ENCODE measurements around the gene SUPT5H. TPM values are rescaled to one million over a fixed set of nuclear protein-coding genes. Genes with fewer than 3 reads are reported as not detected.

Gene SUPT5H
- total and polyA plus RNA-seq, 4 donors, result 55.1 to 127 (median 87.9) TPM

DNA sequence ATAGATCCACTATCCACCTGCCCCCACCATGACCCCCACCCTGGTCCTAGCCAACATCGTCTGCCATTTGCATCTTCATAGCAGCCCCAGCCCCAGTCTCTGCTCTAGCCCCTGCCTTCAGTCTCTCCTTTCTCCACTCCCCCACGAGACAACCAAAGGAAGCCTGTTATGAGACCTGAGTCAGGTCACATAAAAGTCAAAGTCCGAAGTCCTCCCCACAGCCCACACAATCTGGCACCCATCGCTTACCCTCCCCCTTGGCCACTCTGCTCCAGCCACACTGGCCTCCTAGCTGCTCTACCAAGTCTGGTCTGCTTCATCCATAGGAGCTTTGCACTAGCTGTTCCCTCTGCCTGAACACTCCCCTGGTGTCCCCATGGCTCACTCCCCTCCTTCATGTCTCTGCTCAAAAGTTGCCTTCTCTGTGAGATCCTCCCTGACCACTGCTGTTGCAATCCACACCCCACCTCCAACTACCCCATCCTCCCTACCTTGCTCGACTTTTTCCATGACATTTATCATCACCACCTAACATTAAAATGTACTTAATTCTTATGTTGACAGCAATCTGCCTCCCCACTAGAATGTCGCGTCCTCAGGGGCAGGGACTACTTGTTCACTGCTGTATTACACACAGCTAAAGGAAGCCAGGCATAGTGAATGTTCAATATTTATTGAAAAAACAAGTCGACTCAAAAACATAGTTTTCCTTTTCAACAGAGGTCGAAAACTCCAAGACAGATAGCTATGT, 34.1 kb upstream of the SUPT5H start:
- Histone ChIP-seq H3K36me3 (ENCODE audit: control insufficient read depth in 4 of 4, insufficient read depth in 4 of 4, low read length in 4 of 4) (peaks cover 3 to 24% (median 9%) of the 10 kb centered on the region in 4 donors), H3K9me3 (ENCODE audit: control insufficient read depth in 4 of 4, insufficient read depth in 3 of 4, low read length in 3 of 4) (no peaks in the 10 kb centered on the region), H3K27me3 (ENCODE audit: control insufficient read depth in 3 of 3, insufficient read depth in 3 of 3, low read length in 2 of 3) (no peaks in the 10 kb centered on the region), H3K9ac (ENCODE audit: insufficient read depth in 1 of 2, low read length in 2 of 2) (peak overlapping the region in 1 of 2 donors; percentile 83), H3K4me3 (no peak overlapping the region), H3K27ac (ENCODE audit: low read depth in 1 of 2, low read length in 1 of 2) (peak overlapping the region; percentile 97 to 100), H3K4me1 (ENCODE audit: control insufficient read depth in 5 of 5, insufficient read depth in 5 of 5, low read length in 5 of 5) (peaks cover 0 to 59% (median 16%) of the 10 kb centered on the region in 5 donors)
- no peak for TF ChIP-seq CTCF (IDR thresholded peaks at IDR 0.05; ENCODE audit: control extremely low read depth, extremely low read depth)
- ATAC-seq (ENCODE audit: insufficient read depth, low FRiP score) (no peak), DNase-seq (no peak)
- WGBS, 2 donors, result 17 to 28% methylated on average over 9 of the region's 9 CpGs

- ATAC-seq (ENCODE audit: insufficient read depth, low FRiP score) (peak; percentile 14), DNase-seq (peak; percentile 91 to 96 (median 92))
- peak overlapping the region in 1 of 2 donors; percentile 83 for H3K9ac ChIP-seq (ENCODE audit: insufficient read depth in 1 of 2, low read length in 2 of 2)
- H3K27me3 ChIP-seq (ENCODE audit: control insufficient read depth in 3 of 3, insufficient read depth in 3 of 3, low read length in 2 of 3), result no peaks in the 10 kb centered on the region
- H3K9me3 ChIP-seq (ENCODE audit: control insufficient read depth in 4 of 4, insufficient read depth in 3 of 4, low read length in 3 of 4), result no peaks in the 10 kb centered on the region
- WGBS, 2 donors, result 0% methylated on average over 7 of the region's 7 CpGs
- peak; percentile 84 for TF ChIP-seq CTCF (IDR thresholded peaks at IDR 0.05; ENCODE audit: control extremely low read depth, extremely low read depth)
- H3K4me1 ChIP-seq (ENCODE audit: control insufficient read depth in 5 of 5, insufficient read depth in 5 of 5, low read length in 5 of 5), result peaks cover 0 to 61% (median 14%) of the 10 kb centered on the region in 5 donors
- no peak overlapping the region for H3K4me3 ChIP-seq
- peaks cover 3 to 24% (median 11%) of the 10 kb centered on the region in 4 donors for H3K36me3 ChIP-seq (ENCODE audit: control insufficient read depth in 4 of 4, insufficient read depth in 4 of 4, low read length in 4 of 4)
- H3K27ac ChIP-seq (ENCODE audit: low read depth in 1 of 2, low read length in 1 of 2), result peak overlapping the region; percentile 40 to 97
Observed at GRCh38 chr19:39411832-39412099, 33.6 kb upstream of the SUPT5H start.

- WGBS, 2 donors, result 0% methylated on average over 59 to 60 of the region's 60 CpGs
Observed at GRCh38 chr19:39412100-39412866, 33.1 kb upstream of the SUPT5H start, which contains the start of gene PLEKHG2. Gene PLEKHG2, plus strand, starts transcription at chr19:39412669. Its CDS starts 1,418 bp downstream, at chr19:39414087.

More at GRCh38 chr19:39412100-39412866, 33.1 kb upstream of the SUPT5H start, which contains the start of gene PLEKHG2:
- ATAC-seq (ENCODE audit: insufficient read depth, low FRiP score), result peak; percentile 49
- peak; percentile 50 for TF ChIP-seq CTCF (IDR thresholded peaks at IDR 0.05; ENCODE audit: control extremely low read depth, extremely low read depth)
- no peaks in the 10 kb centered on the region for H3K9me3 ChIP-seq (ENCODE audit: control insufficient read depth in 4 of 4, insufficient read depth in 3 of 4, low read length in 3 of 4)
- peak within 1 kb of the TSS; percentile 73 to 88 for H3K9ac ChIP-seq (ENCODE audit: insufficient read depth in 1 of 2, low read length in 2 of 2)
- H3K27me3 ChIP-seq (ENCODE audit: control insufficient read depth in 3 of 3, insufficient read depth in 3 of 3, low read length in 2 of 3), result no peaks in the 10 kb centered on the region
- H3K27ac ChIP-seq (ENCODE audit: low read depth in 1 of 2, low read length in 1 of 2), result peak within 1 kb of the TSS; percentile 97 to 100
- peak; percentile 99 to 100 (median 100) for DNase-seq
- peaks cover 3 to 25% (median 14%) of the 10 kb centered on the region in 4 donors for H3K36me3 ChIP-seq (ENCODE audit: control insufficient read depth in 4 of 4, insufficient read depth in 4 of 4, low read length in 4 of 4)
- peak within 1 kb of the TSS; percentile 56 for H3K4me3 ChIP-seq
- peaks cover 0 to 61% (median 14%) of the 10 kb centered on the region in 5 donors for H3K4me1 ChIP-seq (ENCODE audit: control insufficient read depth in 5 of 5, insufficient read depth in 5 of 5, low read length in 5 of 5)
